HG03139 (cell line): ENCODE results near the gene SUN1.
A peak's percentile ranks its signal among the peaks of the same experiment; 100 is the strongest.

ENCODE experiments used
- ATAC-seq: cut with Tn5 transposase; IDR thresholded peaks from one replicate; pipeline ENCODE4 v1.9.1; 2021; ENCODE audit not compliant: unreplicated experiment

Gene SUN1

DNA sequence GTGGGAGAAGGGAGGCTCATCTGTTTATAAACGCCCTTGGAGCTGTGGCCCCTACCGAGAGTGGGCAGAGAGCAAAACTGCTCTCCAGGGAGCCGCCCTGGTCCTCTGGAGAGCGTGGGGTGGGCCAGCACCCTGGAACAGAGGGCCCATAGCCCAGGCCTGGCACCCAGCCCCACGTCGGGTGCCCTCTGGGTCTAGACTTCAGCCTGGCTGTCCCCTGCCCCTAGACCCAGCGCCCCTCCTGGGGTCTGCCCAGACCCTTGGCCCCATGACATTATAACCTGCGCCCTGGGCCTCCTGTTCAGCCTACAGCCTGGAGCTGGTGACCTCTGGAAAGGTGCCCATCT is 68.7 kb downstream of the SUN1 start:
- ATAC-seq, result no peak

DNA sequence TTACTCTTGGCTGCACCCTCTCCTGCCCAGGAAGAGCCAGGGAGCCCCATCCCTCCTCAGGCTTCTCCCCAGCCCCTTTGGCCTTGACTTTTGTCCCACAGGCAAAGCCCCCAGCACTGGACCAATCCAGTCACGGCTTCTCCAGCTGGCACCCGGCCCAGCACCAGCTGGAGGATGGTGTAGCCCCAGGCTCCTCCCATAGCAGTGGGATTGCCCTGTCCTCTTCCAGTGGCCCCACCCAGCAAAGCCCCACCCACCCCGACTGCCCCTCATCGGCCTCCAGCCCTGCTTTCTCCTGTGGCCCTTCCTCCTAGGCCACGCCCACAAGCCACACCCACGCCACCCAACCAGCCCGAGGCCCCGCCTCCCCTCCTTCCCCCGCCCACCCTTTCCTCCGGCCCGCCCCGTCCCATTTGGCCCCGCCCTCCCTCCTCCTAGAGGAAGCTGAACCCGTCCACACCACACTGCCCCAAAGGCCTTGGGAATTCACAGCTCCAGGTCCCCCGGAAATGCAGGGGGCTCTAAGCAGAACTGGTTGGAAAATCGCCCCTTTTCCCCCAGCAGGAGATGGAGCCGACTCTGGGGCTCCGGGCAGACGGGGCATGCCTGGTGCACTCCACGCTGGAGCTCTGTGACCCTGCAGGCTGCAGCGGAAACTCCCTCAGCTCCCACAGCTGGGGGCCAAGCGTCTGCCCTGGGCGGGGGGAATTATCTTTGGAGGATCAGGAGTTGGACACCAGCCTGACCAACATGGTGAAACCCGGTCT is 69.3 kb downstream of the SUN1 start:
- no peak for ATAC-seq

DNA sequence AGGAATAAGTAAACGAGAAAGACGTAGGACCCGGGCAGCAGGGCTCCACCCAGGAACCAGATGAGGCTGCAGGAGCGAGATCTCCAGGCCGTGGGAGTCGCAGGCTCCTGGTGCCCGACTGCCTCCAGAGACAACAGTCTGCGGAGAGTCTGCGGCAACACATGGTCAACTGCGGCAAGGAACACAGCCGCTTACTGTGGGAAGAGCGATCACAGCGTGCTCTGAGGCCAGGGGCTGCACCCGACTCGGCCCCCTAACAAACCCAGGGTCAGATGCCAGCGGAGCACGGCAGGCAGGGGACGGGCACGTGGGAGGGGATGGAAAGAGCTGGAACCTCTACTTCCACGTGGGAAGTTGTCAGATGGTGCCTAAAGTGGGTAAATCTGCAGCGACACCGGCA is 70.7 kb downstream of the SUN1 start:
- no peak for ATAC-seq

DNA sequence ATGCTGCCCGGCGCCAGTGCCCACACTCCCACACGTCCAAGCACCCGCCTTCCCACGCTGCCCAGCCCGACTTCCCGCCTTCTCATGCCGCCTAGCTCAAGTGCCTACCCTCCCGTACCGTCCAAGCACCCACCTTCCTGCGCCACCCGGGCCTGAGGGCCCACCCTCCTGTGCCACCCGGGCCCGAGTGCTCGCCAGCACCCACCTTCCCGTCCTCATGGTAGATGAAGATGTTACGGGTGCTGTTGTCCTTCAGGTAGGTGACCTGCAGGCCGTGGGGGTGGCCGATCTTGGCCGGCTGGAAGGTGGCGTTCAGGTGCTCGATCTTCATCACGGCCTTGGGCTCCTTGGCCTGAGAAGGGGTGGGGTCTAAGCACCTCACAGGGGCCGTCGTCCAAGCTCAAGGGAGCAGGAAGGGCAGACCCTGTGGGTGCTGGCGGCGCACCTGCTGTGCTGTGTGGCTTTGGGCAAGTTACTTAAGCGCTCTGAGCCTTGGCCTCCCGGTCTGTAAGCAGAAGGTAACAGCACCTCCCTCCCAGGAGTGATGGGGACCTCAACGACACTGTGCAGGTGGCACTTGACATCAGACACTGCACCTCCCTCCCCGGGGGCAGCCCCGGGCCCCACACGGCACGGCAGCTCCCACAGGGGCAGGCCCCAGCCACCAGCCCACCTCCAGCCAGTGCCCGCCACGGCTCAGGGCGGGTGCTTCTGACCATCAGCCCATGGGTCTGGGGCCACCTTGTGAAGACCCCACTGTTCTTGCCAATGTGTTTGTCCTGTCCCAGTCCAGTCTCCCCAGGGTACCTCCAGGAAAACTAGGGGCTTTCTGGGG is 71.9 kb downstream of the SUN1 start:
- no peak for ATAC-seq

DNA sequence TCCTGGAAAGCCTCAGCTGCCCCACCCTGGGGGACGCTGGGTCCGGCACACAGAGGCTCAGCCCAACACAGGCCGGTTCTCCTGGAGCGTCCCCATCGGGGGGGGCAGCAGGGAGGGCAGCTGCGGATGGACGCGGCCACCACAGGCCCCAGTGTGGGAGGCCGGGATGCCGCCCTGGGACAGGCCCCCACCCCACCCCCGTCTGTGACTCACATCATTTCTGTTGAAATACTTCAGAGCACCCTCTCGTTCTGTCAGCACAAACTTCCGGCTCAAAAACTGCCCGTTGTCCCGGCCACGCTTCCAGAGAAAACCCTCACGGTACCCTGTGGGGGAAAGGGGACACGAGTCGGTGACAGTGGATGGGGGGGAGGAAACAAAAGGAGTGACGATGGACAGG is 72.6 kb downstream of the SUN1 start:
- ATAC-seq, result no peak

DNA sequence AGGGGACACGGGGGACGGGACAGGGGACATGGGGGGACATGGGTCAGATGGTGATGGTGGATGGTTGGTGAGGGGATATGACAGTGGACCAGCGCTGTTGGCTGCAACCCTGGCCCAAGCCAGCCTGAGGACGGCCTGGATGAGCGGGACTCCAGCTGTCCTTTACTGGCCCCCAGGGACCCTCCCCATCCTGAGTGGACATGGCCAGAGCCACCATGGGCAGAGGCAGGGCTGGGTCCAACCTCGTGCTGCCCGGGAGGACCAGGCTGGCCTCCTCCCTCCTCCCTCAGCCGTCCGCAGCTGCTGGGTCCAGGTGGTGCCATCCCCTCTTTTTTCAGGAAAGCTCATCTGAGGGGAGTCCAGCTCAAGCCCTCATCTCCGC is 74.5 kb downstream of the SUN1 start:
- no peak for ATAC-seq

DNA sequence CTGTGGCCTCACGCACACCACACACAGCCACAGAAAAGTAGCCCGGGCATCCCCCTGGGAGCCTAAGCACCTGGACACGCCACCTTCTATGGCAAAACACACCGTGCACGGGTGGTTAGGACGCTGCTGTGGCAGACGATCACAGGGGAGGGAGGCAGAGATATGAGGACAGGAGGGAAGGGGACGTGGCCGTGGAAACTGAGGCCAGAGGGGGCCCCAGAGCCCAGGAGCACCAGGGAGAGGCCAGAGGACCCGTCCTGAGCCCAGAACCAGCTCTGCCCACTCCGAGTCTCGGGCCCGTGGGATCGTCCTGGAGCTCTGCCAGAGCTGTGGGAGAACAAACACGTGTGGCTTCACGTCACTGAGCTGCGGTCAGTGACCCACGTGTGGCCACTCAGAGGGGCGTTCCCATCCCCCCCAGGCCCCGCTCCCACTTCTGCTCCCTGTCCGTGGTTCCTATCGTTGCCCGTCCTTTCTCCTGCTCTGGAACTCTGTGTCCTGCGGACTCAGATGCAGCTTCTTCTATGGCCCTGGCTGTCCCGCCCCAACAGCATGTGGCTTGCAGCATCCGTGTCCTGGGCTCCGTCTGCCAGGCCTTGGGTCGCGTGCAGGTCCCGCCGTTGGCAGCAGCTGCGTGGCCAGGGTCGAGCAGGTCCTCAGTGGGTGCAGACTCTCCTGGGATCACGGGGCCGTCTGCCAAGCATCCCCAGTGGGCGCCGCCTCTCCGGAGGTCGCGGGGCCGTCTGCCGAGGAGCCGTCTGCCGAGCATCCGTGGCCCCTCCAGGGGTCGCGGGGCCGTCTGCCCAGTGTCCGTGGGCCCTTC is 75.1 kb downstream of the SUN1 start:
- no peak for ATAC-seq

DNA sequence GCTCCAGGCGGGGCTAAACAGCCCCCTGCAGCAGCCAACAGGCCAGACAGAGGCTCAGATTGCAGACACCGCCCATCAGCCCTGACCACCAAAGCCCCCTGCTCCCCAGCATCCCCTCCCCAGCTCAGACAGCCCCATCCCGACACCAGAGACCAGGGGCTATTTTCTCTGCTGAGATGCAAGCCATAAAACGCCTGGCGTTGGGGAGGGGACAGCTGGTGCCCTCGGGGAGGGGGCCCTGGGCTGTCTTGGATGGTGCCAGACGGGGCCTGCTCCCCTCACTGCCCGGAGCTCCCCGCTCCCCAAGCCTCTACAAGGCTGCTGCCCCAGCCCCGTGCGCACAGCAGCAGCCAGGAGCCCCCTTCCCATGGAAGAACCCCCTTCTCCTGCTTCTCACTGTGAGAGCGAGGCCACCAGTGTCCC is 75.9 kb downstream of the SUN1 start:
- no peak for ATAC-seq

DNA sequence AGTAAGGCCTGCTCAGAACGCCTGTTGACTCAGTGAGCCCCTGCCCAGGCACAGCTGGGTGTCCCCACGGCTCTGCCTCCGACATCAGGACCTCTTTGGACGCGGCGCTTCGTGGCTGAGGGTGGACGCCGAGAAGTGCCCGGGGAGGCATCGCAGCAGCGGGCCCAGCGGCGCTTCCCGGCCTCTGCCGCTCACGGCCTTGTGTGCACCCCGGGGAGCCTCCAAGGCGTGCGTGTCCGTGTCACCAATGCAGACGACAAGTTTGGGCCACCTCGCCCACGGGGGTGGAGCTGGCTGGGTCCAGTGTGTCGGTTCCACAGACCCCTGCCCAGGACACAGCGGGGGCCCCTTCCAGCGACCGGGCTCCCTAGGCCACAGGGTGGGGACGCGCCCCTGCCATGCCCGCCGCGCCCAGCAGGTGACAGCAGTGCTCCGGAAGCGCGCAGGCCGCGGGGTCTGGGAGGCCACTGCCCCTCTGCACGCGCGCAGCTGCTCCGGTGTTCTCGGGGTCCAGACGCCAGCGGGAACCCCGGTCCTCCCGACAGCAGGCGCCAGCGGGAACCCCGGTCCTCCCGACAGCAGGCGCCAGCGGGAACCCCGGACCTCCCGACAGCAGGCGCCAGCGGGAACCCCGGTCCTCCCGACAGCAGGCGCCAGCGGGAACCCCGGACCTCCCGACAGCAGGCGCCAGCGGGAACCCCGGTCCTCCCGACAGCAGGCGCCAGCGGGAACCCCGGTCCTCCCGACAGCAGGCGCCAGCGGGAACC is 76.5 kb downstream of the SUN1 start:
- peak; percentile 53 for ATAC-seq

DNA sequence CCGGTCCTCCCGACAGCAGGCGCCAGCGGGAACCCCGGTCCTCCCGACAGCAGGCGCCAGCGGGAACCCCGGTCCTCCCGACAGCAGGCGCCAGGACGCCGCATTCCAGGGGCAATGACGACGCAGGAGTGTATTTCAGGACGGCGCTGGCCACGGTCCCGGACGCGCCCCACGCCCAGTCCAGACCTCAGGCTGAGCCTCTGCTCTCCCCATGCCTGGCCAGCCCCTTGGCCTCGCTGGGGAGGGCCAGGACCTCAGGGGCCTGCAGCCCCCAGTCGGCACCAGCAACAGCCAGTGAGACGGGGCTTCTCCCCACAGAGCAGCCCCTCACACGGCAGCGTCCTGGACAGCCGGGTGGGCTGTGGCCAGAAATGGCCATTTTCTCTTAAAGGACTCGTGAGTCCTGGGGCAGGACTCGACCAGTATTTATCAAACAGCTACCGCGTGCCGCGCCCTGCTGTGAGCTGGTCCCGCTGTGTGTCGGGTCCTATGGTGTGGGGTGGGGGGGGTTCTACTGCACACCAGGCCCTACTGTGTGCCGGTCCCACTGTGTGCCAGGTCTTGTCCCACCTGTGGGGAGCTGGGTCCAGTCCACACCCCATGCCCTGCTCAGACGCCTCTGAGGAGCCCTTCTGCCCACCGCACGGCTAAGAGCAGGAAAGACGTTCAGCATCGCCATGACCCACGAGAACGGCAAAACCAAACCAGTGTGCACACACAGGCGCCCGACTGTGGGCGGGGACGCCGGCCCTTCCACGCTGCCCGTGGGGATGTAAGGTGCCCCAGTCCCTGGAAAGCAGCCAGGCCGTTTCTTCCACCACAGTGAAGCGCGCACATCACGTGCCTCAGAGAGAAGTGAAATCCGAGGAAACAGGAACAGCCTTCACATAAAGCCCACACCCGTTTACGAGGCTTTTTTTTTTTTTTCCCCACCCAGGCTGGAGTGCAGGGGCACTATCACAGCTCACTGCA is 77.4 kb downstream of the SUN1 start:
- no peak for ATAC-seq

DNA sequence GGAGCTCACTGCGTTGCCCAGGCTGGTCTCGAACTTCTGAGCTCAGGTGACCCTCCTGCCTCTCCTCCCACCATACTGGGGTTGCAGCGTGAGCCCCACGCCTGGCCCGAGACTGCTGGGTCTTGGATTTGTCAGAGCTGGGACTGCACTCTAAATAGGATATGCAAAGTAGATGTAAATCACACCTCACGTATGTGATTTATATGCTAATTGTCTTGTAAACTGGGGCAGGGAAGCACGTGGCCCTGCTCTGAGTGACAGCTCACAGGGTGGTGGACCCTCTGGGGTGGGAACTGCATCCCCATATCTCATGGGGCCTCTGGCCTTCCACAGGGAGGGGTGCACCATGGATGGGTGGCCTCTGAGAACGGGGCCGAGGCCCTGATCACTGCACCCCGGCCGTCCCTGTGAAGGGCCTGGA is 78.2 kb downstream of the SUN1 start:
- no peak for ATAC-seq

DNA sequence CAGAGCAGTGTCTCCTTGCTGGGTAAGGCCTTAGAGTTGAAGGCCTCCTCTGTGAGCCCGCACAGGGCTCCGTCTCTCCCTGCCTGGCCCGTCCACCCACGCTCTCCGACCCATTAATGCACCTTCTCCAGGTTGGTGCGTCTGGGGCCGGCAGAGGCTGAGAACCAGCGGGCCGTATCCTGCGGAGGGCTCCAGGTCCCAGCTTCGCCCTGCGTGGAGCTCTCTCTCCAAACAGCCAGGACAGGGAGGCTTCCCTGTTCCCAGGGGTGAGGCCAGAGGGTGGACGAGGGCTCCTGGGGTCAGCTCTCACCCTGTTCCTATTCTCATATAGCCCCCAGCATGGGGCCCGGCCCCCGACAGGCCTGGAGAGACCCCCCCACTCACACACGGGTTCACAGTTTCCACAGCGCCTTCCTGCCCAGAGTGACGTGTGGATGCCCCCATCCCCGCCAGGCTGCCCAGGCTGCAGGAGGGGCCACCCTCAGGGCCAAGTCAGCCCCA is 78.7 kb downstream of the SUN1 start:
- no peak for ATAC-seq

DNA sequence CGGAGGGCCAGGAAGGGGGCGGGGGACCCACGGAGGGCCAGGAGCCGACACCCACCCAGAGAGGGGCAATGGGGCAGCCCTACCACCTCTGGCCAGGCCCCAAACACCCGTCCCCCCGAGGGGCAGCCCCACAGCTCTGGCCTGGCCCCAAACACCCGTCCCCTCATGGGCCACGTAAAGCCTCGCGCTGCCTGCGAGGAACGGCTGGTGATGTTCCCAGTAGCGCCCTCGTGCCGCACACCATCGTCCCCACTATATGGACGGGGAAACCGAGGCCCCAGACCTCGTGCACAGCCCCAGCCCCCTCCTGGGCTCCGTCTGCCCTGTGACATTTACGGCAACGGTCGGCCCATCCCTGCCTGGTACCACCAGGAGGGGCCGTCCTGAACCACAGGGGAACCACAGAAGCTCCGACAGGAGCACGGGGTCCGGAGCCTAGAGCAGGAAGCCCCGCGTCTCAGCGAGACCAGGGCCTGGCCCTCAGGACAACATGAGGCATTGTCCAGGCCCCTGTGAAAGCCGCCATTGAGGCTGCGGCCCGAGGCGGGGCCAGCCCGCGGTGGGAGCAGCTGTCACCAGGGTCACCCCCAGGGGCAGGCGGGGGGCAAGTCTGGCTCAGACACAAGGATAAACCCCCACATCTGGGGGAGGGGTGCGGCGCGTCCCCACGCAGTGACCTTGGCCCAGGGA is 79.7 kb downstream of the SUN1 start:
- no peak for ATAC-seq

DNA sequence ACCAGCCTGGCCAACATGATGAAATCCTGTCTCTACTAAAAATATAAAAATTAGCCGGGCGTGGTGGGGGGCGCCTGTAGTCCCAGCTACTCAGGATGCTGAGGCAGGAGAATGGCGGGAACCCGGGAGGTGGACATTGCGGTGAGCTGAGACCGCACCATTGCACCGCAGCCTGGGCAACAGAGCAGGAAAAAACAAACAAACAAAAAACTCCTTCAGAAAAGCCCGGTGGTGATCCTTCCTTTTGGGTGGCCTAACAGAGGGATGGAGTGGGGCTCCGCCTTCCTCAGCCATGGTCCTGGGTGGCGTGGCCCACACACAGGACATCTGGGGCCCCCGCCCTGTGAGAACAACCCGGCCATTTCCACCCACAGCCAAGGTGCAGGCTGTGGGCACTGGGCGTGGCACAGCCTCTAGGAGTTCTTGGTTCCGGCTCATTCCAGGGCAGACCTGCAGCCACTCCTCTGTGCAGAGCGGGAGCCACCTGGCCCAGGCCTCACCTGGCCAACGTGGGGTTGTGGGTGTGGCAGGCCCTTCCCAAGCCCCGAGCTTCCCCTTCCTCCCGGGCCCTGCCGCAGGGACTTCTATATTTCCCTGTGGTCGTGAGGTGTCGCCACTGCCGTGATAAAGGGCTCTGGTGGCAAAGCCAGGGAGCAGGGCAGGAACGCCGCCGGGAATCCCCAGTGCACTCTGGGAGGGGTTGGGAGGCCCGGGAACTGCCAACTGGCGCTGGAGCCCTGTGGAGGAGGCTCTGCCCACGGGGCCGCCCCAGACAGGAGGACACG is 81.7 kb downstream of the SUN1 start:
- ATAC-seq, result no peak

DNA sequence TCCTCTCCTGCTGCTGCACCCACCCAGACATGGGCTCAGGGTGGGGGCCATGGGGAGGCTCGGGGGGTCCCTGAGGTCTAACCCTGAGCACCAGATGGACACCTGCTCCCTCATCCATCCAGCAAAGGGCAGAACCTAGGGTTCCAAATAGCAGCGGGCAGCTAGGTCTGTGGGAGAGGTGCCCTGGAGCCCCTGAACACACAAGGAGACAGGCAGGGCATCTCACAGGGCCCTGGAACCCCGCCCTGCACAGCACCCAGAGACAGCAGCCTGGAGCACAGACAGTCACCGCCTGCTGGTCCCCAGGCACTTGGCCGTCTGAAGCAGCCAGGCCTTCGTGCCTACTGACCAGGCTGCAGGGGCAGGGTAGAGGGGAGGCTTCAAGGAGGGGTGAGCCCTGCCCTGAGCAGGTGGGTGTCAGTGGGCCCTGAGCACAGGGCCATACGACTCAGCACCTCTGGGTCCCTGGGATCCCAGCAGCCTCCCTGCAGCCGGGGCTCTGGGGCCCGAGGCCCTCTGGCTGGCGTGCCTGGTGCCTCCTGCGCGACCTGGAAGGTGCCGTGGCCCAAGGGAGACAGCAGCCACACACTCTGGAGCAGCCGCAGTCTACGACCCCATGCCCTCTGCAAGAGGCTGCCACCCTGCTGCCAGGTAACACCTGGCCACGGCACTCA is 82.4 kb downstream of the SUN1 start:
- ATAC-seq, result no peak

DNA sequence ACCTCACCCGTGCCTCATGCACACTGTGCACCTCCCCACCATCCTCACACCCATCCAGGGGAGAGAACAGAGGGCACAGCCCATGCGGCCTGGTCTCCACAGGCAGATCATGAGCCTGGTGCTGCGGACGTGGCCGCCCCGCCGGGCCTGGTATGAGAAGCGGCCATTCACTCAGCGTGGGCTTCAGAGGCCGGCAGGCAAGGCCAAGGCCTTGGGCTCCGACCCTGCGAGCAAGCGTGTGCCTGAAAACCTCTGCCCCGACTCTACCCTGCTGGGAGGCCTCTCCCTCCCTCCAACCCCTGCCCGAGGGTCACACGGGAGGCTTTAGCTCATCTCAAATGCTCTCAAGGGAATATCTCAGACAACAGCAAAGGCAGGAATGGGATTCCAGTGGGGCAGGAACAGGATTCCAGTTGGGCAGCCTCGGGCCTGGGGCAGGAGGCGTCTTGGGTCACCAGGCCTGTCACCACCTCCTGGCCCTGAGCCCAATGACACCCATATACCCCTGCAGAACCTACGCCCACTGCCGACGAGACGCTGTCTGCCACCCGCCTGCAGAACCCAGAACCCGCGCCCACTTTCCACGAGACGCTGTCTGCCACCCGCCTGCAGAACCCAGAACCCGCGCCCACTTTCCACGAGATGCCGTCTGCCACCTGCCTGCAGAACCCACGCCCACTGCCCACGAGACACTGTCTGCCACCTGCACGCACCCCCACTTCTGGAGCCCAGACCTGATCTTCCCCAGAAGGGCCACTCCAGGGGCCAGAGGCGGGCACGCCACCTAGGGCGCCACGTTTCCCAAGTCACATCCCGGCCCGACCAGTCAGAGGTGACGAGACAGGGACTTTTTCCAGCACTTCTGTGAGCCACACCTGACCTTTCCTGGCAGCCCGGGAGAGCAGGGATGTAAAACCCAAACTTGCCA is 83.3 kb downstream of the SUN1 start:
- ATAC-seq, result no peak
